ENCODE results near the gene SSBP1.

Gene SSBP1

GRCh38 chr7:141785706-141786552 lies 47.8 kb downstream of the SSBP1 start:
- Histone ChIP-seq H3K36me3 (ENCODE audit: insufficient read depth, low read length) (no peaks in the 10 kb centered on the region), H3K4me1 (ENCODE audit: insufficient read depth, low read length, severe bottlenecking) (no peaks in the 10 kb centered on the region), H3K9ac (ENCODE audit: low read length) (no peak overlapping the region), H3K4me2 (ENCODE audit: low read length) (no peak overlapping the region), H4K20me1 (ENCODE audit: insufficient read depth, low read length) (no peaks in the 10 kb centered on the region), H3K27ac (ENCODE audit: low read depth, low read length, poor library complexity, severe bottlenecking) (no peak overlapping the region), H3K4me3 (ENCODE audit: low read depth, low read length, poor library complexity, severe bottlenecking) (no peak overlapping the region), H3K9me2 (ENCODE audit: low read depth, low read length) (no peaks in the 10 kb centered on the region), H2AFZ (ENCODE audit: low read length) (no peak overlapping the region), H3K27me3 (ENCODE audit: insufficient read depth, low read length) (no peaks in the 10 kb centered on the region), H3F3A (ENCODE audit: insufficient read depth, low read length) (no peaks in the 10 kb centered on the region), H3K79me2 (ENCODE audit: insufficient read depth, low read length) (no peaks in the 10 kb centered on the region), H3K9me3 (ENCODE audit: low read length) (no peaks in the 10 kb centered on the region)
- TF ChIP-seq CTCF (IDR thresholded peaks at IDR 0.05; ENCODE audit: low read length) (peak; percentile 98), EZH2 (IDR thresholded peaks at IDR 0.05; ENCODE audit: borderline replicate concordance, low read length) (no peak)

- H3K9me3 ChIP-seq (ENCODE audit: low read length), result no peaks in the 10 kb centered on the region
- no peak overlapping the region for H3K4me2 ChIP-seq (ENCODE audit: low read length)
- no peaks in the 10 kb centered on the region for H3K9me2 ChIP-seq (ENCODE audit: low read depth, low read length)
- H2AFZ ChIP-seq (ENCODE audit: low read length), result no peak overlapping the region
- no peaks in the 10 kb centered on the region for H4K20me1 ChIP-seq (ENCODE audit: insufficient read depth, low read length)
- H3K79me2 ChIP-seq (ENCODE audit: insufficient read depth, low read length), result no peaks in the 10 kb centered on the region
- H3K4me3 ChIP-seq (ENCODE audit: low read depth, low read length, poor library complexity, severe bottlenecking), result no peak overlapping the region
- no peaks in the 10 kb centered on the region for H3K4me1 ChIP-seq (ENCODE audit: insufficient read depth, low read length, severe bottlenecking)
- H3F3A ChIP-seq (ENCODE audit: insufficient read depth, low read length), result no peaks in the 10 kb centered on the region
- TF ChIP-seq CTCF (IDR thresholded peaks at IDR 0.05; ENCODE audit: low read length) (no peak), EZH2 (IDR thresholded peaks at IDR 0.05; ENCODE audit: borderline replicate concordance, low read length) (no peak)
- H3K9ac ChIP-seq (ENCODE audit: low read length), result no peak overlapping the region
- H3K27ac ChIP-seq (ENCODE audit: low read depth, low read length, poor library complexity, severe bottlenecking), result no peak overlapping the region
- H3K27me3 ChIP-seq (ENCODE audit: insufficient read depth, low read length), result no peaks in the 10 kb centered on the region
- H3K36me3 ChIP-seq (ENCODE audit: insufficient read depth, low read length), result no peaks in the 10 kb centered on the region
These were observed 50.1 kb downstream of the SSBP1 start for GRCh38 chr7:141788296-141788695.

GRCh38 chr7:141789917-141790316 lies 51.8 kb downstream of the SSBP1 start, which contains the start of gene TAS2R5:
Gene TAS2R5, plus strand, starts transcription at chr7:141790217. Its CDS starts 145 bp downstream, at chr7:141790362.
- no peaks in the 10 kb centered on the region for H3K79me2 ChIP-seq (ENCODE audit: insufficient read depth, low read length)
- H2AFZ ChIP-seq (ENCODE audit: low read length), result no peak within 1 kb of the TSS
- H3K27me3 ChIP-seq (ENCODE audit: insufficient read depth, low read length), result no peaks in the 10 kb centered on the region
- H3K27ac ChIP-seq (ENCODE audit: low read depth, low read length, poor library complexity, severe bottlenecking), result no peak within 1 kb of the TSS
- no peak within 1 kb of the TSS for H3K4me2 ChIP-seq (ENCODE audit: low read length)
- H3K9me3 ChIP-seq (ENCODE audit: low read length), result no peaks in the 10 kb centered on the region
- no peak within 1 kb of the TSS for H3K4me3 ChIP-seq (ENCODE audit: low read depth, low read length, poor library complexity, severe bottlenecking)
- no peaks in the 10 kb centered on the region for H4K20me1 ChIP-seq (ENCODE audit: insufficient read depth, low read length)
- H3K9me2 ChIP-seq (ENCODE audit: low read depth, low read length), result no peaks in the 10 kb centered on the region
- H3K36me3 ChIP-seq (ENCODE audit: insufficient read depth, low read length), result no peaks in the 10 kb centered on the region
- H3F3A ChIP-seq (ENCODE audit: insufficient read depth, low read length), result no peaks in the 10 kb centered on the region
- TF ChIP-seq EZH2 (IDR thresholded peaks at IDR 0.05; ENCODE audit: borderline replicate concordance, low read length) (no peak), CTCF (IDR thresholded peaks at IDR 0.05; ENCODE audit: low read length) (no peak)
- no peak within 1 kb of the TSS for H3K9ac ChIP-seq (ENCODE audit: low read length)
- no peaks in the 10 kb centered on the region for H3K4me1 ChIP-seq (ENCODE audit: insufficient read depth, low read length, severe bottlenecking)

Measured in OCI-LY1 (cell line).